GM06990 (cell line): ENCODE data around the gene C6orf89.

Source experiments
- DNase-seq: peaks from one replicate; pipeline ENCODE4 v3.0.0-alpha.2; 2011; ENCODE audit not compliant: insufficient read length; ENCODE audit errors: extremely low read depth
- H3K27me3 ChIP-seq: replicated peaks from 2 replicates; pipeline ENCODE4 v1.6.0; 2011; ENCODE audit warnings: low read length; ENCODE audit not compliant: control insufficient read depth, insufficient read depth
- H3K36me3 ChIP-seq: 2 replicates; pipeline ENCODE4 v1.5.1; 2011; ENCODE audit warnings: low read length; ENCODE audit not compliant: control insufficient read depth, insufficient read depth
- H3K4me3 ChIP-seq: replicated peaks from 2 replicates; pipeline ENCODE4 v1.5.1; 2011; ENCODE audit warnings: low read depth, mild to moderate bottlenecking, control low read depth, low read length
- CTCF ChIP-seq: IDR thresholded peaks from 2 replicates; pipeline ENCODE4 v1.5.1; 2011; ENCODE audit warnings: low read length, control low read depth, mild to moderate bottlenecking, inconsistent platforms; ENCODE audit not compliant: insufficient read depth, poor library complexity, severe bottlenecking

C6orf89 gene

GRCh38 chr6:36904851-36905393, 19.2 kb downstream of the C6orf89 start:
- no peak for TF ChIP-seq CTCF
- Histone ChIP-seq H3K27me3 (no peaks in the 10 kb centered on the region), H3K4me3 (no peak overlapping the region), H3K36me3 (peaks cover 1% of the 10 kb centered on the region)
- no peak for DNase-seq

- H3K4me3 ChIP-seq: no peak overlapping the region
- no peaks in the 10 kb centered on the region for H3K27me3 ChIP-seq
- DNase-seq: no peak
- no peak for TF ChIP-seq CTCF
- peaks cover 1% of the 10 kb centered on the region for H3K36me3 ChIP-seq
Measured at GRCh38 chr6:36906539-36907325, 21.0 kb downstream of the C6orf89 start.

GRCh38 chr6:36907781-36908180, 22.0 kb downstream of the C6orf89 start:
- DNase-seq: no peak
- no peaks in the 10 kb centered on the region for H3K27me3 ChIP-seq
- no peak overlapping the region for H3K4me3 ChIP-seq
- peaks cover 1% of the 10 kb centered on the region for H3K36me3 ChIP-seq
- TF ChIP-seq CTCF: no peak

- TF ChIP-seq CTCF: no peak
- no peak overlapping the region for H3K4me3 ChIP-seq
- no peaks in the 10 kb centered on the region for H3K27me3 ChIP-seq
- H3K36me3 ChIP-seq: peaks cover 1% of the 10 kb centered on the region
- DNase-seq: no peak
Measured at GRCh38 chr6:36908747-36909146, 23.0 kb downstream of the C6orf89 start.

- TF ChIP-seq CTCF: no peak
- peaks cover 9% of the 10 kb centered on the region for H3K36me3 ChIP-seq
- no peak for DNase-seq
- no peak overlapping the region for H3K4me3 ChIP-seq
- no peaks in the 10 kb centered on the region for H3K27me3 ChIP-seq
Measured at GRCh38 chr6:36912030-36912454, 26.3 kb downstream of the C6orf89 start.
